ENCODE data around the gene SLC38A2. TPM values are rescaled to one million over a fixed set of nuclear protein-coding genes. Genes with fewer than 3 reads are reported as not detected.

The SLC38A2 gene
- total RNA-seq, 8 experiments from 2014 or later, result 67.2 to 381 (median 117) TPM

DNA sequence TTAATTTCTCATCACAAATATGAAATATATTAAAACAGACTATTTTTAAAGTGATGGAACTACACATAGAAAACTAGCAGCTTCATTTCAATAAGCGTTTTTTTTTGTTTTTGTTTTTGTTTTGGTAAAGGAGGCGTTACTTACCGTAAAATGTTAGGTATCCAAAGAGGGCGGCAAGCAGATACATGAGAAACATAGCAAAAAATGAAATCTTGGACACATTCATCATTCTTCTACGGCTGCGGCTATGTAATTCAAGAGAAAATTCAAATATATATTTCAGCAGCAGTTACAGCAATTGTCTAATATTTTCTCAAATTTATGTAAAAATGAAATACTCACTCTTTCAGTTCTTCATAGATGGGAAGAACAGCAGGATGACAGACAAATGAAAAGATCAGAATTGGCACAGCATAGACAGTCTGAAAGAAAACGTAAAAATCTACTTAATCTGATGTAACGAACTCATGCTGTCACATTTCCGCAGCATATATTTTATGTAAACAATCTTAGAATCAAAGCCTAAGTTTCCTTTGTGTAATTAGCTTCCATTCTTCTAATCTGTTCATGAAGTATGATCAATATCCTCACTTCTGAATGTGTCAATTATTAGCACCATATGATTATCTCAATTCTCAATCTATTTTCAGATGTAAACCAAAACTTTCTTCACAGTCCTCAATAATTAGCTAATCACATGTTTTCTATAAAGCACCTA, 8.8 kb downstream of the SLC38A2 start:
- in situ Hi-C loops (cut with MboI; ENCODE audit: low pct_unique_long_range_greater_than_20kb in 2 of 9, low sequenced_read_pairs in 9 of 9, unreplicated experiment in 9 of 9), result loop anchor here in 2 of 9 experiments (25.0 kb wide), 1 partner anchor 101 kb away; the partner anchor contains the start of gene SLC38A1 (in 2 of the 2)

DNA sequence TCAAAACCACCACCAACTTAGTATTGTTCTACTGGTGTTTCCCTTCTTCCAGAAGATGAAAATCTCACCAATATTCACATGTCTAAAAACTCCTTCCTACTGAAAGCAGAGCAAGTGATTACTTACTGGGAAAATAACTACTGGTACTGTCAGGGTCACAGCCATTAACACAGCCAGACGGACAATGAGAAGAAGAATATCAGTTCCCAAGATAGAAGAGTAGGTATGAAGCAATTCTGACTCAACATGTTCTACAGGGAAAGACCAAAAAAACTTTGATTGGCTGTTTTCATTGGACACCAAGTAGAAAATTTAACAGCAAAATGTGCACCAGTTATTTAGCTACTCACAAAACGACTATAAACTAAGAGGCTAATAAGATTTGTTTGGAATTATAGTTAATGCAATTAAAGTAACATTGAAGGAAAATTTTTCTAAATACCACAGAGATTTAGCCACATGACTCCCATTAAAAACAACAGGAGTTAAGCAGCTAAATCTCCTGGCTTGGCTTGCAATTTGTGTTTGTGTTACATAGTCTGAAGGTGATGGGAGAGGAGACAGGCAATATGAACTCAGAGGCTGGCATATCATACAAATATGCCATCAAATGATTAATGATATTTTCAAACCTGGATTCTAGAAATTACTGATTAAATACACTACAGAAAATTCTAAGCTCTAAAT, 9.5 kb downstream of the SLC38A2 start:
- Histone ChIP-seq H3K27ac (no peak overlapping the region), H3K4me1 (replicated peaks in 1 of 2) (no peaks in the 10 kb centered on the region), H3K4me3 (no peak overlapping the region)
- no peak for ATAC-seq (replicated peaks in 6 of 8)
- WGBS, 10 experiments, result 17 to 92% (median 67%) methylated on average over 2 of the region's 2 CpGs; no CpG with 5 or more reads in 1 of the 10 experiments
- in situ Hi-C loops (cut with MboI; ENCODE audit: low pct_unique_long_range_greater_than_20kb in 2 of 9, low sequenced_read_pairs in 9 of 9, unreplicated experiment in 9 of 9), result loop anchor here in 2 of 9 experiments (25.0 kb wide), 1 partner anchor 101 kb away; the partner anchor contains the start of gene SLC38A1 (in 2 of the 2)

More for the DNA sequence above, 8.8 kb downstream of the SLC38A2 start:
- Histone ChIP-seq H3K4me3 (no peak overlapping the region), H3K27ac (no peak overlapping the region), H3K4me1 (replicated peaks in 1 of 2) (no peaks in the 10 kb centered on the region)
- no peak for ATAC-seq (replicated peaks in 6 of 8)
- 85 to 98% (median 95%) methylated on average over 8 to 9 of the region's 9 CpGs for whole genome bisulfite sequencing, 10 experiments

DNA sequence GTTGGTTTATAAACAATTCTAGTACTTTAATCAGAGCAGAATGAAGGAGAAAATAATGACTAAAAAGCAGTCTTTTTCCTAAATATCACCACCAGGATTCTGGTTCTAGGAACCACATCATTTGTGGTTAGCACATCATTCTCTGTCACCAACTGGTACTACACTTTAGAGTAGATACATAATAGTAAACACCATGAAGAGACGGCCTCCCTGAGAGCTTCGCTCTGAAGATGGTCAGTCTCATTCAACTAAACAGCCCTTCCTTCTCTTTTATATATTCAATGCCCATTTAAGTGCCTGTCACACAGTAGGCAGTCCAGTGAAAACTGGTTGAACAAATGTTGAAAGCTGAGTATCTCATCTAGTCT, 10.9 kb downstream of the SLC38A2 start:
- in situ Hi-C loops (cut with MboI; ENCODE audit: low pct_unique_long_range_greater_than_20kb in 2 of 9, low sequenced_read_pairs in 9 of 9, unreplicated experiment in 9 of 9), result loop anchor here in 2 of 9 experiments (25.0 kb wide), 1 partner anchor 99 kb away; the partner anchor contains the start of gene SLC38A1 (in 2 of the 2)
- 83 to 100% (median 94%) methylated on average over 1 to 2 of the region's 2 CpGs; no CpG with 5 or more reads in 3 of the 10 experiments for WGBS, 10 experiments
- ATAC-seq (replicated peaks in 6 of 8), result no peak
- Histone ChIP-seq H3K4me1 (replicated peaks in 1 of 2) (no peaks in the 10 kb centered on the region), H3K4me3 (no peak overlapping the region), H3K27ac (no peak overlapping the region)

DNA sequence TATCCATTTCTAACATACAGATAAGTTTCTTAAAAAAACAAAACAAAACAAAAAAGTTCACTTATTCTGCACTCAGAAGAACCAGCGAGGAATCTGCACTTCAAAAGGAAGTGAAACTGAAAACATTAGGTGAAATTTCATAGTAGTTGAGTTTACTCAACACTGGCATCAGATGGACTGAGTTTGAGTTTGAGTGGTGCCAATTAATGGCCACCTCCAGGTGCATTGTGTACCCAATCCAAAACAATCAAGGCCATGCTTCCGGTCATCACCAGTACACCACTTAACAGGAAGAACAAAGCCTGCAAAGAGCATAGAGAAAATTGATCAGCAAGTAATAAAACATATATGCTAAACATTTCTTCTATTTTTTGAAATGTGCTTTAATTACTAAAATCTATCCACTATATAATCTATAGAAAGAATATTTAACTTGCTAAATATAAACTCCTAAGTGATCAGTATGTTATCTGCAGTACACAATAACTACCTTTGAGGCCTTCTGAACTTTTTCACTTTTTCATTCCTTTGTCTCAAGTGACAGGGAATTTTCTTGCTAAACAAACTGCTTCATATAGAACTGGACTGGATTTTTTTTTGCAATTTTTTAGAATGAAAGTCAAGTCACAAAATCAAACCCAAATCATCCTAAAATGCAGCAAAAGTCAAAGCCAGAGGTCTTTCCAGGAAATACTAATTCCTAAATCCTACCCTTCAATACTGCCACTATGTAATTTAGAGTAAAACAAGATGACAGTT, 11.5 kb downstream of the SLC38A2 start:
- H3K4me3 ChIP-seq, result no peak overlapping the region
- no peak overlapping the region for H3K27ac ChIP-seq
- ATAC-seq (replicated peaks in 6 of 8), result no peak
- H3K4me1 ChIP-seq (replicated peaks in 1 of 2), result no peaks in the 10 kb centered on the region
- 80 to 100% (median 100%) methylated on average over 1 to 2 of the region's 2 CpGs for WGBS, 10 experiments
- in situ Hi-C loops (cut with MboI; ENCODE audit: low pct_unique_long_range_greater_than_20kb in 2 of 9, low sequenced_read_pairs in 9 of 9, unreplicated experiment in 9 of 9), result loop anchor here in 2 of 9 experiments (25.0 kb wide), 1 partner anchor 99 kb away; the partner anchor contains the start of gene SLC38A1 (in 2 of the 2)

DNA sequence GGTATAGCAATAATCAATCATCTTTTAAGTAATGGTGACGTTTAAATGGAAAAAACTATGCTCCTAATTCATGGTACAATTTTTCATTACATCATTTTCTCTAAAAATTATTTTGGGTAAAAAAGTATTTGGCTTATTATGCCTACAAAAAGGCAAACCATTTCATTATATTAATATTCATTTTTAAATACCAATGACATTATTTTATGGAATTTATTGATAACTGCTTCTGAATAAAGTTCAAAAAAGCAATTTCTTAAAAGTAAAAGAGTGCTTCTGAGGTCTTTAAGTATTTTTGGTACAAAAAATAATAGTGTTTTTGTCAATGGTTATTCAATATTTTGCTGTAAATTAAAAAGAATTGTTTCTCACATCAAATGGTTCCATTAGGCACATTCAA, 12.2 kb downstream of the SLC38A2 start:
- 31 to 100% (median 95%) methylated on average over 1 of the region's 1 CpG; no CpG with 5 or more reads in 2 of the 10 experiments for WGBS, 10 experiments
- Histone ChIP-seq H3K27ac (no peak overlapping the region), H3K4me1 (replicated peaks in 1 of 2) (no peaks in the 10 kb centered on the region), H3K4me3 (no peak overlapping the region)
- no peak for ATAC-seq (replicated peaks in 6 of 8)
- in situ Hi-C loops (cut with MboI; ENCODE audit: low pct_unique_long_range_greater_than_20kb in 2 of 9, low sequenced_read_pairs in 9 of 9, unreplicated experiment in 9 of 9), result loop anchor here in 2 of 9 experiments (25.0 kb wide), 1 partner anchor 98 kb away; the partner anchor contains the start of gene SLC38A1 (in 2 of the 2)

DNA sequence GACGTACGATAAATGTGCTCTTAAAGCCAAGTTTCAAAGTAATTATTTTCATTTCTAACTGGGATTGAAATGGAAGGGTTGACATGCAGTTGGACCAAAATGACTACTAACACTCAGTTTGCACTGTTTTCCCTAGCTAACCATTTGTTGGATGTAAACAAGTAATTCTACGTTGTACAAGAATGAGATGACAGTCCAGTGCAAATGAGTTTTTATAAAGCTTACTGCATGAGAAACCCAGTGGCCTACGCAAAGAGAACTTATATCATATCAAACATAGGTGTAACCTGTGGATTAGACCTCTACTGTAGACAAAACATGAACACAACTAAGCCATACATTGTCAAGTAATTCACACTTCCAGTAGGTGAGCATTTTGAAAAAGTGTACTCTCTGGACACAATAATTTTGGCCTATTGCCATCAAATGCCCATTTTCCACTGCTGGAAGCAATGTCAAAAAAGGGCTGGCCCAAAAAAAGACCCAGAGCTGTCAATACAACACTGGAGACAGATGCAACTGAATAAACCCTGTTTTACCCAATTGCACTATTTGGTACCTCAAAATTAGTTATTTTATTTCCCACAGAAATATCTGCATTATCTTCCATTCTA, 12.8 kb downstream of the SLC38A2 start:
- WGBS, 10 experiments, result 70 to 100% (median 96%) methylated on average over 2 to 4 of the region's 4 CpGs; no CpG with 5 or more reads in 1 of the 10 experiments
- no peak for ATAC-seq (replicated peaks in 6 of 8)
- in situ Hi-C loops (cut with MboI; ENCODE audit: low pct_unique_long_range_greater_than_20kb in 2 of 9, low sequenced_read_pairs in 9 of 9, unreplicated experiment in 9 of 9), result loop anchor here in 2 of 9 experiments (25.0 kb wide), 1 partner anchor 97 kb away; the partner anchor contains the start of gene SLC38A1 (in 2 of the 2)
- Histone ChIP-seq H3K27ac (no peak overlapping the region), H3K4me1 (replicated peaks in 1 of 2) (no peaks in the 10 kb centered on the region), H3K4me3 (no peak overlapping the region)

DNA sequence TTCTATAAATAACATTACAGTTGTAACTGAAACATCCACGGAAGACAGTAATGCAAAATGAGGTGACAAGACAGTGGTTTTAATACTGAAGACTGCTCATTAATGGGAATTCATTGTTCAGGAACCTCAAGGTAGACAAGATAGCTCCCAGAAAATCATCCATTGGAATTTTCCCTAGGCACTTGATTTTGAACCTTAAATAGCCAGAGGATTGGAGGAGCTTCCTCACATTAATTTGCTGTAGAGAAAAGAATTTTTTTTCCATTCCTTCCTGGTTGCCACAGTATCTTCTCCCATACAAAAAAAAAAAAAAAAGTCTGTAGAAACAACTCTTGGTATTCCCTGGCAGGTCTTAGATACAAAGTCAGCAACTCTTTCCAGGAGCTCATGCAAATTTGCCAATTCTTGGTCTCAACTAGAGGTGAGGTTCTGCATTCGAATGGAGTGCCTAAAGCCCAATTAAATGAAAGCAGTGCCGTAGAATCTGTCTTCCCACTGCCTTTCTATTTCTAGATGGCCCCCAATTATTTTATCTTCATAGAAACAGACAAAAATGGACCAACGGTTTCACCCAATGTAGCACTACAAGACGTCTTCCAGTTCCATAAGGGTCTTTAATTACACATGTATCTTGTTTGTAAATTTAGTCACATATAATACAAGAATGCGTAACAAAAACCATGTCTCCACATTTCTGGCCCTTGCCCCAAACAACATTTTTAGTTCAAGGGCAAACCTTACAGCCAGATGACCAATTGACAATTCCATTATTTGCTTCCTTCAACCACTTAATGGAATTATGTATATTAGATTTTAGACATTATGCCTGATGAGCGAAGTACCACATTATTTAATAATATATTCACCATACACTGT, 13.5 kb downstream of the SLC38A2 start:
- in situ Hi-C loops (cut with MboI; ENCODE audit: low pct_unique_long_range_greater_than_20kb in 2 of 9, low sequenced_read_pairs in 9 of 9, unreplicated experiment in 9 of 9), result loop anchor here in 2 of 9 experiments (25.0 kb wide), 1 partner anchor 97 kb away; the partner anchor contains the start of gene SLC38A1 (in 2 of the 2)
- H3K4me1 ChIP-seq (replicated peaks in 1 of 2), result no peaks in the 10 kb centered on the region
- 59 to 100% (median 84%) methylated on average over 2 to 7 of the region's 7 CpGs for WGBS, 10 experiments
- no peak for ATAC-seq (replicated peaks in 6 of 8)
- no peak overlapping the region for H3K27ac ChIP-seq
- no peak overlapping the region for H3K4me3 ChIP-seq

DNA sequence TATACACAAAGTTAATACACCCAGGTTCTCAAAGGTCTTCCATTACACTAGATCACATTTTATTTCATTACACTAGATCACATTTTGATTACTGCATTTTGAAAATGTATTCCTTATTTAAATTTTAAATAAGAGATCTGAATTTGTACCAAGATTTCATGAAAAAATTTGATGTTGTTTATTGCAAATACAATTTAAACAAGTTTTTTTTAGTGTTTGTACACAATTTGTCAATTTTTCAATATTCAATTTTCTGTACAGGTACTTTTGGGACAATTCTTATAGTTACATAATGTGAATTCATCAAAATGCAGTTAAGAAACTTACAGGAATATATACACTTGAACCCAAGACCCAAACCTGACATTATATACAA, 14.3 kb downstream of the SLC38A2 start:
- Histone ChIP-seq H3K4me1 (replicated peaks in 1 of 2) (no peaks in the 10 kb centered on the region), H3K27ac (no peak overlapping the region), H3K4me3 (no peak overlapping the region)
- no peak for ATAC-seq (replicated peaks in 6 of 8)
- in situ Hi-C loops (cut with MboI; ENCODE audit: low pct_unique_long_range_greater_than_20kb in 2 of 9, low sequenced_read_pairs in 9 of 9, unreplicated experiment in 9 of 9), result loop anchor here in 2 of 9 experiments (25.0 kb wide), 1 partner anchor 96 kb away; the partner anchor contains the start of gene SLC38A1 (in 2 of the 2)

DNA sequence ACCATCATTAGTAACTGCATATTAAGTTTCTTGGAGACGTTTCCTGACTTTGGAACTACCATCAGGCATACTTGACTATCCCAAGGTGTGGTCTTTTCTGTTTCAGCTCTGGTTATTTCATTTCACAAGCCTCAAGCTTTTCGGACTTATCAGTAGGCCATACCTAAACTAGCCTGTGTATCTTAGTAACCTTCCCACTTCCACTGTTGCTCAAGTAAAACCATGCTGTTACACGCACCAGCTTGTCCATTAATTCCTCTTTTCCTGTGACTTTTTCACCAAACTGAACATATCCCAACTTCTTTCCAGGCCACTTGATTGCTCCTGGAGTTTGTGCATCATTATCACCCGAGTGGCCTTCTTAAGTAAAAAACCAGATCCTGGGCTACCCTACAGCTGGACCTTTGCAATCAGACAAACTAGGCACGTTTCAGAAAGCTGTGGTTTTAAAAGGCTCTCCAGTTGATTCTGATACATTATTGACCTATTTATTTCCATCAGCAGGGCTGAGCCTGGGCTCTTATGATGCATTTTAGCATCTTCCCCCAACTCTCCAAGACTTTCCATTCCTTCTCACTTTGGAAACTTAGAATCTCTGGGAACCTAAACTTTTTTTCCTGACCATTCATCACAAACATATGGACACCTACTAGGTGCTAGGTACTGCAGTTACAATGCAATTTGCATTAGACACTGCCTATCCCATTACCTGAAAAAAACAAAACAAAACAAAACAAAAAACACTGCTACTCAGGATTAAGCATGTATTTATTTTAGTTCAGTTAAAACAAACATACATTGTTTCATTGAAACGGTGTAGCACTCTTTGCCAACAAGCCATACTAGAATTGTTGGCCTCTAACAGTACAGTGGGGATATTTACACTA, 14.9 kb downstream of the SLC38A2 start:
- H3K4me1 ChIP-seq (replicated peaks in 1 of 2), result no peaks in the 10 kb centered on the region
- peak in 6 of 8 experiments; percentile 11 to 50 (median 24) for ATAC-seq (replicated peaks in 6 of 8)
- no peak overlapping the region for H3K27ac ChIP-seq
- H3K4me3 ChIP-seq, result no peak overlapping the region
- WGBS, 10 experiments, result 16 to 100% (median 53%) methylated on average over 1 to 6 of the region's 6 CpGs
- in situ Hi-C loops (cut with MboI; ENCODE audit: low pct_unique_long_range_greater_than_20kb in 2 of 9, low sequenced_read_pairs in 9 of 9, unreplicated experiment in 9 of 9), result loop anchor here in 2 of 9 experiments (25.0 kb wide), 1 partner anchor 95 kb away; the partner anchor contains the start of gene SLC38A1 (in 2 of the 2)

DNA sequence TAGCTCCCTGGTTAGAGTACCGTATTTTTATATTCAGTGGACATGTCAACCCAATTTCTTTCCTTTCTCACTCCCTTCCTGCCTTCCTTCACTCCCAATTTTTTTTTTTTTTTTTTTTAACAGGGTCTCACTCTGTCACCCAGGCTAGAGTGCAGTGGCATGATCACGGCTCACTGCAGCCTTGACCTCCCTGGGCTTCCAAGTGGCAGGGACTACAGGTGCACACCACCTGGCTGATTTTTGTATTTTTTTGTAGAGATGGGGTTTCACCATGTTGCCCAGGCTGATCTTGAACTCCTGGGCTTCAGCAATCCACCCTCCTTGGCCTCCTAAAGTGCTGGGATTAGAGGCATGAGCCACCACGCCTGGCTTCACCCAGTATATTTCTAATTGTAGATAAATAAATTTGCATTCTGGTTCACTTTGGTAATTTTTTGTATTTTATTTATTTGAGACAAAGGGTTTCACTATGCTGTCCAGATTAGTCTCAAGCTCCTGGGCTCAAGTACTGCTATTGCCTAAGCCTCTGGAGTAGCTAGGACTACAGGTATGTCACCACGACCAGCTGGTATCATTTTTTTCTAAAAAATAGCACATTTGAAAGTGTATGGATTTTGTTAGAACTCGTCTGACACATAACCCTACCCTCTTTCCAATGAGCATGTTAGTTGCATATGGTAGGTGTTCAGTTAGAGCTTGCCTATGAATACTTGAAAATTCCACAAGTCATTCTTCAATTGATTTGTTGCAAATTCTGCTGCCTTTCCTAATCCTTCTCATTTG, 15.7 kb downstream of the SLC38A2 start:
- 5 to 90% (median 68%) methylated on average over 1 to 4 of the region's 5 CpGs for WGBS, 10 experiments
- Histone ChIP-seq H3K4me1 (replicated peaks in 1 of 2) (no peaks in the 10 kb centered on the region), H3K4me3 (no peak overlapping the region), H3K27ac (no peak overlapping the region)
- ATAC-seq (replicated peaks in 6 of 8), result peak in 7 of 8 experiments; percentile 18 to 56 (median 33)
- in situ Hi-C loops (cut with MboI; ENCODE audit: low pct_unique_long_range_greater_than_20kb in 2 of 9, low sequenced_read_pairs in 9 of 9, unreplicated experiment in 9 of 9), result loop anchor here in 2 of 9 experiments (25.0 kb wide), 1 partner anchor 95 kb away; the partner anchor contains the start of gene SLC38A1 (in 2 of the 2)
